GM23248 (cell line): ENCODE results near the gene ADAM12.

Source experiments
- EZH2 ChIP-seq: fragments of 200-600 bp; sonication (generic); IDR thresholded peaks from 2 replicates; pipeline ENCODE4 v1.6.1; 2018; ENCODE audit warnings: antibody characterized with exemption, mild to moderate bottlenecking; ENCODE audit not compliant: insufficient read depth, poor library complexity, severe bottlenecking
- EZH2phosphoT487 ChIP-seq: fragments of 200-600 bp; sonication (generic); IDR thresholded peaks from 2 replicates; pipeline ENCODE4 v1.6.1; 2018; ENCODE audit warnings: antibody characterized with exemption, moderate library complexity, mild to moderate bottlenecking, low read depth; ENCODE audit not compliant: insufficient read depth

GRCh38 chr10:126046831-126047230, 341.4 kb downstream of the ADAM12 start:
- TF ChIP-seq EZH2 (no peak), EZH2phosphoT487 (no peak)
